Small intestine (tissue), 7 donors: ENCODE results near the gene KCNMB3. TPM values are rescaled to one million over a fixed set of nuclear protein-coding genes. Genes with fewer than 3 reads are reported as not detected.
"Not testable (repeated sequence)": the region's sequence is repeated elsewhere in the genome, so short reads cannot be mapped to it uniquely, and the experiment has no call there.

Experiments used
- DNase-seq, 2 donors: peaks; one replicate each; pipeline versions ENCODE4 v3.0.0 to v3.0.0-alpha.2; 2013
- FAIRE-seq: peaks from 2 replicates; lab custom pipeline; 2012; peaks lifted over from hg19 to GRCh38; lab: Jason Lieb, UNC
- H3K27ac ChIP-seq, 3 donors: one replicate each; pipeline ENCODE4 v1.5.1; 2013; ENCODE audit warnings: low read length in 2 of 3, mild to moderate bottlenecking in 2 of 3, control low read depth in 1 of 3, inconsistent platforms in 1 of 3, low read depth in 1 of 3, moderate library complexity in 1 of 3
- H3K27me3 ChIP-seq, 3 donors: one replicate each; pipeline ENCODE4 v1.6.1; 2013; ENCODE audit warnings: low read length in 3 of 3, inconsistent platforms in 1 of 3; ENCODE audit not compliant: control insufficient read depth in 3 of 3, insufficient read depth in 3 of 3
- H3K36me3 ChIP-seq, 3 donors: one replicate each; pipeline ENCODE4 v1.6.1; 2013; ENCODE audit warnings: low read length in 3 of 3, inconsistent platforms in 1 of 3, low read depth in 1 of 3, mild to moderate bottlenecking in 1 of 3, moderate library complexity in 1 of 3; ENCODE audit not compliant: control insufficient read depth in 3 of 3, insufficient read depth in 2 of 3
- H3K4me1 ChIP-seq, 3 donors: one replicate each; pipeline ENCODE4 v1.6.1; 2013; ENCODE audit warnings: low read length in 2 of 3, inconsistent platforms in 1 of 3, low read depth in 1 of 3, mild to moderate bottlenecking in 1 of 3, moderate library complexity in 1 of 3; ENCODE audit not compliant: control insufficient read depth in 3 of 3, insufficient read depth in 2 of 3
- H3K4me3 ChIP-seq, 3 donors: one replicate each; pipeline ENCODE4 v1.5.1; 2013; ENCODE audit warnings: low read length in 3 of 3, control low read depth in 1 of 3, inconsistent platforms in 1 of 3, low read depth in 1 of 3, mild to moderate bottlenecking in 1 of 3, moderate library complexity in 1 of 3
- H3K9me3 ChIP-seq, 2 donors: one replicate each; pipeline ENCODE4 v1.6.1; 2013; ENCODE audit warnings: low read depth in 1 of 2, low read length in 1 of 2; ENCODE audit not compliant: control insufficient read depth in 2 of 2, insufficient read depth in 1 of 2
- WGBS, 3 donors: extraction: QIAGEN DNeasy Blood & Tissue Kit; methylation state at CpG; one replicate each; pipeline ENCODE4 v1.1.7; 2013; 5-methylcytosine and 5-hydroxymethylcytosine counted together
- polyA plus RNA-seq, 4 donors: library from polyadenylated mRNA; stranded (reverse) in 3 of 4; unstranded in 1 of 4; fragments of 200-250 nt in 3 of 4; fragments of 120-200 nt in 1 of 4; gene quantifications; one replicate each; pipeline versions ENCODE4 v1.2.1 to v1.2.3, GENCODE V29; 2013
- donor health status: healthy with polysubstance abuse.
- donor health status: control.
- donor health status: control.
- donor health status: Bipolar disorder and iron deficiency.
- donor health status: healthy.

KCNMB3 gene
- polyA plus RNA-seq, 4 donors, result 0.27 to 3.9 (median 1.5) TPM

DNA sequence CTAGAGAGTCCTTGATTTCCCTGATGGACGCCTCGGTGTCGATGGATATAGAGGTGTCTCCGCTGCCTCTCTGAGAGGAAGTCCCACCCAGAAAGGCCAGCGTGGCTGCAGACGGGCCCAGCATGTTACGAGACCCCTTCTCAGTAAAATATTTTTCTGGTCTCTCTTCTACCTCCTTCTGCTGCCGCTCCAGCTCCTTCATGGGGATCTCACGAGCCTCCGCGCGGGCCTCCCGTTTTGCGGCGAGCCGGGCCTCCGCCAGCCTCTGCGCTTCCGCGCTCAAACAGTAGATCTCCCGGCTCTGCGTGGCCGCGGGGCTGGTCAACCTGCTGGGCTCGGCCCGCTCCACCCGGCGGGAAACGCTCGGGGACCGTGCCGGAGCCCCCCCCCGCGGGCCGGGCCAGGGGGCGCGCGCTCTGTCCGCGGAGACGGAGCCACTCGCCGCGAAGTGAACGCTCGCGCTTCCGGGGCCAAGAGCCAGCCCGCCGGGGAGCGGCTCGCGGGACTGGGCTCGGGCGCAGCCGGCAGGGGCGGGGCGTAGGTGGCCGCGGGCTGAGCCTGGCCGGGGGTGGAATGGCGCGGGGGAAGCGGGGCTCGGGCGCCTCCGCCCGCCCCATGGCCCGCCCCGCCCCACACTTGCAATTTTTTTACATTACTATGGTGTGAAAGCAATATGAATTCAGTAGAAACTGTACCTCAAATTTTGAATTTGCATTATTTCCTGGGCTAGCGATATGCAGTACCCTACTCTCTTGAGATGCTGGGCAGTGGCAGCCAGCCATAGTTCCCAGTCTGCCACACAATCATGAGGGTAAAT lies 10.2 kb upstream of the KCNMB3 start:
- no peaks in the 10 kb centered on the region for H3K36me3 ChIP-seq
- H3K27ac ChIP-seq, result peak overlapping the region in 2 of 3 donors; percentile 55 to 70
- H3K27me3 ChIP-seq, result no peaks in the 10 kb centered on the region
- 10 to 11% (median 10%) methylated on average over 66 to 71 of the region's 71 CpGs for WGBS, 3 donors
- peak overlapping the region; percentile 44 to 78 (median 67) for H3K4me3 ChIP-seq
- FAIRE-seq (no peak), DNase-seq (peak; percentile 66 to 87)
- H3K9me3 ChIP-seq, result peaks cover 0 to 33% of the 10 kb centered on the region in 2 donors
- no peaks in the 10 kb centered on the region for H3K4me1 ChIP-seq

DNA sequence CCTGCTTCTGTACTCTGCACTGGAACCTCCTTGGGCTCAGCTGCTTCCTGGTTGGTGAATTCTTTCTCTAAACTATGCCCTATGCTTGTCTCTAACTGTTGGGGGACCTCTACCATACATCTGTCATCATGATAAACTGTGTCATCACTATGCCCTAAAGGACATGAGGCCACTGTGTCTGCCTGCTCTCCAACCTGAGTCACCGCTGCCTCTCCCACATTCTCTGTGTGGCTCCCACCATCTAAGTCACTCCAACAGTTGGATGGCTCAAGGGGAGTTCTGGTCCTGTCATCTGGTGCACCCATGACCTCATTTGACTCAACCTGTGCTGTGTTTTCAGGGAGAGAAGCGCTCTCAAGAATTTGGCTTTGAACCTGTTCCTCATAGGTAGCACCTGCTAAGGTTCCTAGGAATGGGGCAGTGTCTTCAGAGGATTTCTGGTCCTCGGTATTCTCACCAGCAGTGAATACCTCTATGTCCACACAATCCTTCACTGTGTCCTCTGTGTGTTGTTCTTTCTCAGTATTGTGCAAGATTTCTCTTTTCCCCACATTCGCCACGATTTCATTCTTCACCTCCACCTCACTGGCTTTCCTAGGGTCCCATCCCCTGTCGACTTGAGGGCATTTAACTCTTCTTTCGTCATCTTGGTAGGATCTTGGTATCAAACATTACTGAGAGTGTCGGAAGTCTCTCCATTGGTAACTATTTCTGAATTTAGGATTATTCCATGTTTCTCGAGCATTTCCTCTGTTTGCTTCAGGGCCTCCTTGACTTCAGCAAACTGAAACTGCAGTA lies 9.2 kb upstream of the KCNMB3 start:
- H3K4me1 ChIP-seq, H3K27me3 ChIP-seq, H3K36me3 ChIP-seq, FAIRE-seq, DNase-seq, H3K27ac ChIP-seq: not testable (repeated sequence)
- Histone ChIP-seq H3K4me3 (peak overlapping the region in 1 of 3 donors; percentile 67), H3K9me3 (peaks cover 0 to 36% of the 10 kb centered on the region in 2 donors)
- WGBS, 3 donors, result 96 to 98% (median 96%) methylated on average over 9 of the region's 9 CpGs

DNA sequence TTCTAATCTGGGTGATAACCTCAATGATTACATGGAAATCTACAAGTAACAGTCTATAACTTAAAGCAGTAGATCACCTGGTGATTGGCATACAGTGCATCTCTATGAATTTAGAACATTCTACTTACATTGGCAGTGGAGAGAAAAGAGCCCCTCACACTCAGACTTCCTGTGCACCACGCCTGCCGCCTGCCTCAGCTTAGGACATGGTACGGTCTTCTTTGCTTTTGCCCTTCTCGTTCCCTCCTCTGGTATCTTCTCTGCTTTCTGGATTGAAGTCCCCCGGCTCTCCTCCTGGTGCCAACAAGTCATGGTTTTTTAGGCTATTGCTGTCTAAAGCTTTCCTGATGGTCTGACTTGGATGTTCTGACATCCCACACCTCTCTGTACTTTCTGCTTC lies 7.9 kb upstream of the KCNMB3 start:
- no peak overlapping the region for H3K4me3 ChIP-seq
- H3K4me1 ChIP-seq, result no peaks in the 10 kb centered on the region
- 77 to 90% (median 85%) methylated on average over 5 of the region's 5 CpGs for WGBS, 3 donors

DNA sequence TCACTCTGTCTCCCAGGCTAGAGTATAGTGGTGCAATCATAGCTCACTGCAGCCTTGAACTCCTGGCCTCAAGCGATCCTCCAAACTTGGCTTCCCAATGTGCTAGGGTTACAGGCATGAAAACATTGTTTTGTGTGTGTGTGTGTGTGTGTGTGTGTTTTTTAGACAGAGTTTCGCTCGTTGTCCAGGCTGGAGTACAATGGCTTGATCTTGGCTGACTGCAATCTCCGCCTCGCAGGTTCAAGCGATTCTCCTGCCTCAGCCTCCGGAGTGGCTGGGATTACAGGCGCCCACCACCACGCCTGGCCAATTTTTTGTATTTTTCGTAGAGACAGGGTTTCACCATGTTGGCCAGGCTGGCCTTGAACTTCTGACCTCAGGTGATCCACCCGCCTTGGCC lies 6.8 kb upstream of the KCNMB3 start:
- not testable (repeated sequence) for H3K36me3 ChIP-seq, H3K4me3 ChIP-seq, H3K27me3 ChIP-seq, H3K4me1 ChIP-seq, FAIRE-seq, DNase-seq, H3K27ac ChIP-seq
- 92 to 96% (median 93%) methylated on average over 11 of the region's 11 CpGs for WGBS, 3 donors
- H3K9me3 ChIP-seq, result peaks cover 0 to 33% of the 10 kb centered on the region in 2 donors

More for the DNA sequence above, 7.9 kb upstream of the KCNMB3 start:
- FAIRE-seq (no peak), DNase-seq (no peak)
- Histone ChIP-seq H3K9me3 (peaks cover 0 to 36% of the 10 kb centered on the region in 2 donors), H3K27ac (no peak overlapping the region), H3K36me3 (no peaks in the 10 kb centered on the region), H3K27me3 (no peaks in the 10 kb centered on the region)

DNA sequence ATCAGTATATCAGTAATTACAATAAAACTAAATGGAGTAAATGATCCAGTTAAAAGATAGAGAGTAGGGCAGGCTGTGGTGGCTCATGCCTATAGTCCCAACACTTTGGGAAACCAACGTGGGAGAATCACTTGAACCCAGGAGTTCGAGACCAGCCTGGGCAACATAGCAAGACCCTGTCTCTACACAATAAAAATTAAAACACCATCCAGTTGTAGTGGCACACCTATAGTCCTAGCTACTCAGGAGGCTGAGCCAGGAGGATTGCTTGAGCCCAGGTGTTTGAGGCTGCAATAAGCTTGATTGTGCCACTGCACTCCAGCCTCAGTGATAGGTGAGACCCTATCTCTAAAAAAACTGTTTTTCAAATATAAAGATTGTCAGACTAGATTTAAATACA lies 5.9 kb upstream of the KCNMB3 start:
- no peaks in the 10 kb centered on the region for H3K27me3 ChIP-seq
- no peak overlapping the region for H3K27ac ChIP-seq
- H3K4me1 ChIP-seq, result no peaks in the 10 kb centered on the region
- H3K9me3 ChIP-seq, result peaks cover 0 to 33% of the 10 kb centered on the region in 2 donors
- FAIRE-seq (no peak), DNase-seq (no peak)
- H3K4me3 ChIP-seq, result no peak overlapping the region
- 76 to 92% (median 89%) methylated on average over 2 of the region's 2 CpGs for WGBS, 3 donors
- H3K36me3 ChIP-seq, result no peaks in the 10 kb centered on the region

DNA sequence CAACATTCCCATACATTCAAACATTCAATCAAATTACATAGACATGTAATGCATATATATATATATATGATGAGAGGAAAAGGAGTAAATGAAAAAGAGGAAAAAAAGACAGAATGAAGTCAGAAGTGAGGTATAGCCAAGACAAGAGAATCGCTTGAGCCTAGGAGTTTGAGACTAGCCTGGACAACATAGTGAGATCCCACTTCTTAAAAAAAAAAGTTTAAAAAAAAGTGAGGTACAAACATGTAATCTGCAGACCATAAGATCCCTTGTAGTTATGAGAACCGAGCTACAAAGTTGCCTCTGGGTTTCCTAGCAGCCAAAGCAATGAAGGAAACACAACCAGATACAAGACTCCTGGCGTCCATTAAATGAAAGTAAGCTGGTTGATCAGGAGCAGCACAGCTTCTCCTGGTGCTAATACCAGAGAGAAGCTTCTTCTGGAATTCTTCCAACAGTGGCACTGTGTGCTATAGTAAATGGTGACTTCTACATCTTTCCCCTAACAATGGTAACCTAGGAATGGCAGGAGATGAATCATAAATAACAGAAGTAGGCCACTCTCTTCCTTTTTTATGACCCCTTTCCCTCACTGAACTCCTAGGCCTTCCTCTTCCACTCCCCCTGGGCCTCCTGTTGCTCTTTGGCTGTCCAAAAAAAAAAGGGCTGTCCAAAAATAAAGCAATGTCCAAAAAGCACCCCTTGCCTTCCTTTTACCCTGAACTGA lies 3.5 kb downstream of the KCNMB3 start:
- H3K36me3 ChIP-seq, result peaks cover 0 to 7% (median 0%) of the 10 kb centered on the region in 3 donors

DNA sequence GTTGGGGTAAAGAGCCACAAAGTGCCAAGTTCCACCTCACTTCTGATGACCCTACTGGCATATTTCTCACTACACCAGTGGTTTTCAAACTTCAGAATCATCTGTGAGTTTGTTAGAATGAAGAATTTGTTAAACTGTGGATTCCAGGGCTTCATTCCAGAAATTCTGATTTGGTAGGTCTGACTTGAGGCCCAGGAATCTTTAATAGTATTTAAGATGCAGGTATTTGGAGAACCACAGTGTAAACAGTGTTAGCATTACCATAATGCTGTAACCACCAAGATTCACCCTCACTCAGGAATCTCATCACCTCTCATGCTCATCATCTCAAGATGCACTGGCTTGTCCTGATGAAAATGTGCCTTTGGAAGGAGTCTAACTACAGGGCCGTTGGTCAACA lies 6.0 kb downstream of the KCNMB3 start:
- Histone ChIP-seq H3K27ac (no peak overlapping the region), H3K9me3 (no peaks in the 10 kb centered on the region), H3K27me3 (no peaks in the 10 kb centered on the region), H3K4me3 (no peak overlapping the region), H3K4me1 (no peaks in the 10 kb centered on the region), H3K36me3 (peaks cover 0 to 2% (median 0%) of the 10 kb centered on the region in 3 donors)
- DNase-seq (no peak), FAIRE-seq (no peak)
- WGBS, 3 donors, result 88 to 96% (median 95%) methylated on average over 1 of the region's 1 CpG

More for the DNA sequence above, 3.5 kb downstream of the KCNMB3 start:
- Histone ChIP-seq H3K27me3 (no peaks in the 10 kb centered on the region), H3K27ac (no peak overlapping the region), H3K9me3 (no peaks in the 10 kb centered on the region), H3K4me3 (no peak overlapping the region), H3K4me1 (peaks cover 0 to 7% (median 0%) of the 10 kb centered on the region in 3 donors)
- WGBS, 3 donors, result 90 to 96% (median 95%) methylated on average over 3 of the region's 3 CpGs
- no peak for DNase-seq
- no peak for FAIRE-seq

DNA sequence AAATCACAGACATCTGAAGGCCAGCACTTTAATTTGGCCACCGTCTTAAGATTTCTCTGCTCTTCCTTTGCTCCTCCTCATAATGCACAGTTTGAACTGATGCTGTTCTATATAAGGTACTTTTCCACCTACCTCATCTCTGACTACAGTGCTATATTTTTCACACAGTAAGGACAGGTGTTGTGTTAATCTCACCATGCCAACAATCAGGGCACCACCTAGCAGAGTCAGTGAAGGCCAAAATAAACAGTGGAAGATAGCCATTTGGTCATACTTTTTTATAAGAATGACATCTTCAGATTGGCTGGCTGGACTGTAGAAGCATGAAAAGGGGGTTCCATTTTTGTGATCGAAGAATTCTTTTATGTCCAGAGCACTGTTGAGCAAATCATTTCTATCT lies 8.1 kb downstream of the KCNMB3 start:
- 82 to 100% (median 95%) methylated on average over 1 of the region's 2 CpGs for WGBS, 3 donors
- not testable (repeated sequence) for H3K36me3 ChIP-seq, H3K27ac ChIP-seq, DNase-seq, FAIRE-seq, H3K9me3 ChIP-seq, H3K27me3 ChIP-seq, H3K4me1 ChIP-seq, H3K4me3 ChIP-seq
